Occipital lobe (tissue), 2 donors: ENCODE results near the gene FLG2. TPM values are rescaled to one million over a fixed set of nuclear protein-coding genes. Genes with fewer than 3 reads are reported as not detected.

Experiments
- DNase-seq: peaks from one replicate; lab custom pipeline; 2025; lab: John Stamatoyannopoulos, UW
- total RNA-seq: library from RNA; depleted of rRNA; stranded (reverse); fragments of >200 nt; gene quantifications from one replicate; pipeline ENCODE4 v1.2.3, GENCODE V29; 2014

The FLG2 gene
- not detected for total RNA-seq

DNA sequence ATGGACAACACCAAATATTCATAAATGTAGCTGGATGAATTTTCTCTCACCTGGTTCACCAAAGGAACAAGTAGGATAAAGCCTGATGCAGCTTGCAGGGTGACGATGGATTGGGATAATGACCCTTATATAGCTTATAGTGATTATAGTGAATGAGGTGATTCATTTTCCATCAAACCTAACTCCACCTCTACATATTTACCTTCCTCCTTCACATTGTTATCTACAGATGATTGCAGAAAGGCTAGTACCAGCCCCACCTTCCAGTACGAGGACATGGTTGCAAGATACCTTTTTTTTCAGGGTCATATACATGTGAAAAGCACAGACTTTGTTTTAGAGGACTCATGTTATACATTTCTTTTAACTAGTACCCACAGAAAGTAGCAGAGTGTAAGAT is at the start of gene FLG2:
Gene FLG2 (minus strand): TSS at position 101 of the 400 bp plus-strand sequence. CDS start 1,122 bp downstream, outside the sequence.
- no peak for DNase-seq

DNA sequence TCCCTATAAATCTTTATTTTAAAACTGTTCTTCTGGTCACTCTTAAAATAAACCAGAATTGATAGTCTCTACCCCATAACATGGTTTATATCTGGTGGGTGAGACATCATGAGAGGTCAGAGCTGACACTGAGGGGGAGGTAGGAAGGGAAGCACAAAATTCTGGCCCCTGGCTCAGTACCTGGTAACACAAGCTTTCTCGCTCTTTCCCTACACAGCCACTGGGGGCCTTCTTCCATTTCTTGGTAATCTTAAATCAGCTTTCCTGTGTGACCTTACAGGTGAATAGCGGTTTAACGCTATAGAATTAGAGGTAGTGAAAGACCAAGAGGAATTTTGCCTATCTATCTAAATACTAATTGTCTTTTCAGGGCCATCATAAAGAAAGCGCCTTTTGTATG is 48.9 kb upstream of the FLG2 start:
- DNase-seq: no peak

DNA sequence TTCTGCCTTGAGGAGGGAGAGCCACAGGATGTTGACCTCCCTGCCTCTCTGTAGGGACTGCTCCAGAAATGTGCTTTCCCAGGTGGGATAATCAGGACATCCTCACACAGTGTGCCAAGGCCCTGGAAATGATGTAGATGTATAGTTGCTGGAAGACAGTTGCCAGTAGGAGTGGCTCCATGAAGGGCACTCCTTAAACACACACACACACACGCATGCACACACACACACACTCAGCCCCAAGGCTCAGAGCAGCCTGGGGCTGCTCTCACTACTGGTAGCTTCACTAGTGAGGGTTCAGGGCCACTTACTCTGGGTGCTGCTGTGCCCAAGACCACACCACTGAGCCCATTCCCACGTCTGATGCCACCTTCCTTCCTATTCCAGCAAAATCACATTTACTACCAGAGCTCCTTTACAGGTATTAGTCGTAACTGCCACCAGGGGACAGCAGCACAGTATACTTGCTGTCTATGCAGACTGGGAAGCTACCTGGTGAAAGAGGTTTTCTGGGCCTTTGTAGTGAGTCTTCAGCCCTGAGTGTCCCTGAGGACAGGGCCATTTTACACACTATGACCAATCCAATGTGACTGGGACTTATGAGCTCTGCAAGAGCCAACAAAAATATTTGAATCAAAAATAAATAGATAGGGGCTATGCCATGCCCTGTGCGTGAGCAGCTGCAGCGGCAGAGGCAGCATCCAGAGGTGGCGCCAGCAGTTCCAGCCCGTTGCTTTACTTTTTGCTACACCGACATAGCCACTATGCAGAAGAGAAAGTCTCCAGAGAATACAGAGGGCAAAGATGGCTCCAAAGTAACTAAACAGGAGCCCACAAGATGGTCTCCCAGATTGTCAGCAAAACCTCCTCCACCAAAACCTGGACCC is 39.2 kb upstream of the FLG2 start:
- no peak for DNase-seq

GRCh38 chr1:152397474-152397873 is 37.7 kb upstream of the FLG2 start:
- DNase-seq: no peak

- DNase-seq: no peak
Observed at GRCh38 chr1:152394151-152394550, 34.3 kb upstream of the FLG2 start.

GRCh38 chr1:152392909-152393308 is 33.1 kb upstream of the FLG2 start:
- no peak for DNase-seq

- DNase-seq: no peak
Observed at GRCh38 chr1:152388889-152389288, 29.1 kb upstream of the FLG2 start.

GRCh38 chr1:152386940-152387339 is 27.1 kb upstream of the FLG2 start:
- DNase-seq: no peak

DNA sequence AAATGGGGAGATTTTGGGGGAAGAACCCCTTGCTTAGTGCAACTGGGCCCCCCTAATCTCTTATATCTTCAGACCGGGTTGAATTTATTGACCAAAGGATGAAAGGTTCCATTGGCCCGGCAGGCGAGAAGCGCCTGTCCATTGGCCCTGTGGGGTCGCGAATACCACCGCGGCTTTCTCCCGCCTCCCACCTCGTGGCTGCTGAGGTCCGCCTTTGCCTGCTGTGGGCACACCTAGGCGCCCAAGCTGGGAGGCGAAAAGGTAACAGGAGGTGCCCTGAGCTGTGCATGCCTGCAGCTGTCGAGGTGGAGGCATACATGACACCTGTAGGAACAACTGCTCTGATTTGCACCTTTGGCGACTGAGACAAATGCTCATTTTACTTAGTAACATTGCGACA is 21.1 kb upstream of the FLG2 start:
- DNase-seq: no peak

DNA sequence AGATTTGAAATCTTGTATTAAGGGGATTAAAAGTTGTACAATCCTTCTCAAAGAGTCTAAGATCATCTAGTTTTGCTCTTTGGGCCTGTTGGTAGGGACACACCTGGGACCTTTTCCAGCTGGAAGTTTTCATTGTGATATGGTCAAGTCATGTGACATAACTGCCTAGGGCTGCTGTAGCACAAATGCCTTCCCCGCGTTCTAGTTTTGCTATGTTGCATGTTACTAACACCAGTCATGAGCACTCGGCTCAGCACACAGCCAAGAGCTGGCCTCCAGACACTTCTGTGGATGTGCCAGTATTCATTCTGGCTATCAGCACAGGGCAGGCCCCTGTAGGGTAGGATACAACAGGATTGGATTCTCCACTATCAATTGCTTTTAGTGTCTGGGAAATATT is 14.6 kb upstream of the FLG2 start:
- no peak for DNase-seq

- no peak for DNase-seq
Observed at GRCh38 chr1:152372672-152373071, 12.9 kb upstream of the FLG2 start.

GRCh38 chr1:152367436-152367835 is 7.6 kb upstream of the FLG2 start:
- DNase-seq: no peak

- DNase-seq: no peak
Observed at GRCh38 chr1:152356736-152357135, 3.1 kb downstream of the FLG2 start.

DNA sequence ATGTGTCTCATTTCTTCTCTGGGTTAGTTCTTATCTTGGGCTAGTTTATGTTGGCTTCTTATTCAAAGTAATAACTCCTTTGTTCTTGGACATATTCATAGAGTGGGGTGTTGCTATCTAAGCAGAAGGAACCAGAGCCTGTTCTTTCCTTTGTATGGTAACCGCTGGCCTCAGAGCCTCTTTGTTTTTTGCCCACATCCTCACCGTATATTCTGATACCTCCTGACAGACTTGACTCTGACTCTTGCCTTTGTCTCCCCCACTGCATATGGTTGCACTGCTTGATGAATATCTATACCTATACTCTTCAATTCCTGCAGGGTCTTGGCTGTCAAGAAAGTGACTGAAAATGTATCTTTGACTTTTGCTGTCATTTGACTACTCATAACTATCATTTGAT is 10.2 kb downstream of the FLG2 start:
- no peak for DNase-seq

DNA sequence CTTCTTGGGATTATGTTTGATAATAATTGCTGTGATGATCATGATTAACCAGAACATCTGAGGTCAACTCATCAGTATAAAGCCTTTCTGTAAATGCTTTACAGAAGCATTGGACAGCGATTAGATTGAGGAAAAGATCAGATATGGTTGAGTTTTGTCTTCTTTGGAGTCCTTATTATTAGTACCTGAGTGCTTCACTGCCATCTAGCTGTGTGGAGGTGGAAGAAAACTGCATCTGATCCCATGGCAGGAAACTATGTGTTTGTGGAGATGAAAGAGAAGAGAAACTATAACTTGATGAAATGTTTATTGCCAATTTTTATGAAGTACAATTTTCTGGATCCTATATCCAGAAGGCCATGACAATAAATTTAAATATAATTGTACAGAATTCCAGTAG is 11.4 kb downstream of the FLG2 start:
- DNase-seq: no peak

GRCh38 chr1:152347116-152347728 is 12.6 kb downstream of the FLG2 start:
- no peak for DNase-seq

DNA sequence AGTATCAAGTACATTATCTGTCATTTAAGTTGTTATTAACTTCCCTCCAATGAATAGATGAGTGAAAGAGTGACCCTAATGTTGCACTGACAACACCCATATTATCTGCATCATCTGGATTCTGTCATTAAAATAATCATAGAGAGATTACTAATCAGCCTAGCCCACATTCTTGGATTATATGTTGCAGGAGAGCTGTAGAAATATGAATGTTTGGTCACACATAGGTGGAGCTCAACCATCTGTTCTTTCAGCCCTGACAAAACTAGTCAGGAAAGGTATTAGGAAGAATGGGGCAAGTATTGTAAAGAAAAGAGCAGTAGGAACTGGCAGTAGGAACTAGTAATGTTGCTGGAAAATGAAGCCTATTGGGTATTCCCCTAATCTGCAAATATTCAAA is 15.4 kb downstream of the FLG2 start:
- no peak for DNase-seq

GRCh38 chr1:152343006-152343405 is 16.8 kb downstream of the FLG2 start:
- DNase-seq: no peak

- DNase-seq: no peak
Observed at GRCh38 chr1:152335399-152335798, 24.4 kb downstream of the FLG2 start.

- DNase-seq: no peak
Observed at GRCh38 chr1:152328801-152329391, 30.9 kb downstream of the FLG2 start.

DNA sequence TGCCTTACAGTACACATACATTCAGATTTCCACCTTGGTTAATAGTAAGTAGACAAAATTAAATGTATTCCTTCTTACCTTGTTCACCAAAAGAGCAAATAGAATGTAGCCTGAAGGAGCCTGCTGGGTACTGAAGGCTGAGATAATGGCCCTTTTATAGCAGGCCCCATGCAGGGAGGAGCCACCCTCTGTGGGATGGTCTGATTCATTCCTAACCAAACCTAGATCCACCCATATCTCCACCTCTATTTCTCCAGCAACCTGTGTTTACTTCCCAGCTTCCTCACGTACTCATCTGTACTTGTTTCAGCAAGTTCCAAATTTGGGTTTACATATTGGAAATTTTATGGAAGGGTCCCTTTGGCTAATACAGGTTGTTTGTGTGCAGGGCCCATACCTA is 34.7 kb downstream of the FLG2 start, which contains the start of gene FLG:
Gene FLG (minus strand): TSS at position 129 of the 400 bp plus-strand sequence. CDS start 9,783 bp downstream, outside the sequence.
- no peak for DNase-seq

DNA sequence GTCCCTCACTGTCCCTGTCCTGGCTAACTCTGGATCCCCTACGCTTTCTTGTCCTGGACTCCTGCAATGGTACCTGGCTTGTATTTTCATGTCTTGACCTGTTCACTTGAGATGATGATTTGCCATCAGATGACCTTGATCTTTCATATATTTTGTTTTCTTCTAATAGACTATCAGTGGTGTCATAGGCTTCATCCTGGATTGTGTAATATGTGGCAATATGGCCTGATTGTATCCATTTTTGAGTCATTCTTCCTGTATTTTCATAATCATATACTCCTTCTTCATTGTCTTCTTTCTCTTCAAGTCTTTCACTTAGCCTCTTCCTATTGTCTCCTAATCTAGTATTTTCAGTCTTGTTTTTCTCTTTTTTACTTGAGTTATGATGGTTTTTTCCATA is 45.8 kb downstream of the FLG2 start:
- no peak for DNase-seq
